IPS-NIHi11 (cell line): ENCODE results near the gene BLTP3A.
"Not testable (repeated sequence)": the region's sequence is repeated elsewhere in the genome, so short reads cannot be mapped to it uniquely, and the experiment has no call there.

Experiments
- DNase-seq: peaks from one replicate; pipeline ENCODE4 v3.0.0; 2012; ENCODE audit warnings: mixed read lengths, low spot score

BLTP3A gene, protein sequence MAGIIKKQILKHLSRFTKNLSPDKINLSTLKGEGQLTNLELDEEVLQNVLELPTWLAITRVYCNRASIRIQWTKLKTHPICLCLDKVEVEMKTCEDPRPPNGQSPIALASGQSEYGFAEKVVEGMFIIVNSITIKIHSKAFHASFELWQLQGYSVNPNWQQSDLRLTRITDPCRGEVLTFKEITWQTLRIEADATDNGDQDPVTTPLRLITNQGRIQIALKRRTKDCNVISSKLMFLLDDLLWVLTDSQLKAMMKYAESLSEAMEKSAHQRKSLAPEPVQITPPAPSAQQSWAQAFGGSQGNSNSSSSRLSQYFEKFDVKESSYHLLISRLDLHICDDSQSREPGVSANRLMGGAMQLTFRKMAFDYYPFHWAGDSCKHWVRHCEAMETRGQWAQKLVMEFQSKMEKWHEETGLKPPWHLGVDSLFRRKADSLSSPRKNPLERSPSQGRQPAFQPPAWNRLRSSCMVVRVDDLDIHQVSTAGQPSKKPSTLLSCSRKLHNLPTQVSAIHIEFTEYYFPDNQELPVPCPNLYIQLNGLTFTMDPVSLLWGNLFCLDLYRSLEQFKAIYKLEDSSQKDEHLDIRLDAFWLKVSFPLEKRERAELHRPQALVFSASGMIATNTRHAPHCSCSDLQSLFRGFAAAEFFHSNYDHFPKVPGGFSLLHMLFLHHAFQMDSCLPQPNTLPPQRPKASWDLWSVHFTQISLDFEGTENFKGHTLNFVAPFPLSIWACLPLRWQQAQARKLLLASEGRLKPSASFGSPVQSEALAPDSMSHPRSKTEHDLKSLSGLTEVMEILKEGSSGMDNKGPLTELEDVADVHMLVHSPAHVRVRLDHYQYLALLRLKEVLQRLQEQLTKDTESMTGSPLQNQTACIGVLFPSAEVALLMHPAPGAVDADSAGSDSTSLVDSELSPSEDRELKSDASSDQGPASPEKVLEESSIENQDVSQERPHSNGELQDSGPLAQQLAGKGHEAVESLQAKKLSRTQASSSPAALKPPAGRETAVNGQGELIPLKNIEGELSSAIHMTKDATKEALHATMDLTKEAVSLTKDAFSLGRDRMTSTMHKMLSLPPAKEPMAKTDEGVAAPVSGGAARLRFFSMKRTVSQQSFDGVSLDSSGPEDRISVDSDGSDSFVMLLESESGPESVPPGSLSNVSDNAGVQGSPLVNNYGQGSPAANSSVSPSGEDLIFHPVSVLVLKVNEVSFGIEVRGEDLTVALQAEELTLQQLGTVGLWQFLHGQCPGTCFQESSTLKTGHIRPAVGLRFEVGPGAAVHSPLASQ (N-terminal part only)

DNA sequence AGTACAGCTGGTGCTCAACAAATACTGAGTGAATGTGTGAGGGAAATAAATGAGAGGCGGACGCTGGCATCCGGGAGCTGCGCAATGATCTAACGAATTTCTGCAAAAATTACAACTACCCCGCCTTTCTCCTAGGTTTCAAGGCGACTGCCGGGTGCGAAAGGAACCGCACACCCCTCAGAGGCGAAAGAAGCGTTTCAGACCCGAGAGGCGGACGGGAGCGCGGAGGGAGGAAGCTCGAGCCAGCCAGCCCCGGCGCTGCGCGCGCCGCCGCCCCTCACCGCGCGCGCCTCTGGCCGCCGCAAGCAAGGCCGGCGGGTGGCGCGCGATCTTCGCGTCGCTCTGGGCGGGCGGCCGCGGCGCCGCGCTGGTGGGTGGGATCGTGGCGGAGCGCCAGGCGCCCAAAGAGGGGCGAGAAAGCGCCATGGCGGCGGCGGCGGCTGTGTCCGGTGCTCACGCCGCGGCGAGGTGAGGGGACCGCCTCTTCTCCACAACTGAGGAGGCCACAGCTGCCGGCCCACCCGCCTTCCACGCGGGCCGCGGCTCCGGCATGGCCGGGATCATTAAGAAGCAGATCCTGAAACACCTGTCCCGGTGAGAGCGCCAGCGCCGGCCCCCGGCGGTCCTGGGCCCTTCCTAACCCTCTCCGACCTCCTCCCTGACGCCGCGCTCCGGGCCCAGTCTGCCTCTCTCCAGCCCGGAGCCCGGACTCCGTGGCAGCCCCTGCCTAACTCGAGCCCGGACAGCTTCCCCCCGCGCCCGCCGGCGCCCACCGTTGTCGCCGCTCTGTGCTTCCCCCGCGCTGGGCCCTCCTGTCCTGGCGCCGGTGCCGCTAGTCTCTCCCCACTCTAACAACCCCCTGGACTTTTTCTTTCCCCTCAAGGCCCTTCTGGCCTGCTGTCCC is at the start of gene BLTP3A:
BLTP3A (plus strand) TSS at position 383 of the 904 bp plus-strand sequence; CDS start at position 551, 168 bp downstream.
- peak; percentile 96 for DNase-seq

DNA sequence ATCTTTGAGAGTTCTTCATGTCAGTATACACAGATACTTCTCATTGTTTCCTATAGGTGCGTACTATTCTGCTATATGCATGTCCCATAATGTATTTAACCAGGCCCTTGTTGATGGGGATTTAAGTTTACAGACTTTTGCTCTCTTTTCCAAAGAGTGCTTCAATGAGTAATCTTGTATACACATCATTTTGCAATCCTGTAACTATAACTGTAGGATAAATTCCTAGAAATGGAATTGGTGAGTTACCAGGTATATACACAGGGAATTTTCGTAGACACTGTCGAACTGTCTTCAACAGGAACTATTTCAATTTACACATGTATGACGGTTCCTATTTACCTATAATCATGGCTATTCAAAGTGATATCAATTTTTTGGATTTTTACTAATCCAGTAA is 49.8 kb upstream of the BLTP3A start:
- no peak for DNase-seq

DNA sequence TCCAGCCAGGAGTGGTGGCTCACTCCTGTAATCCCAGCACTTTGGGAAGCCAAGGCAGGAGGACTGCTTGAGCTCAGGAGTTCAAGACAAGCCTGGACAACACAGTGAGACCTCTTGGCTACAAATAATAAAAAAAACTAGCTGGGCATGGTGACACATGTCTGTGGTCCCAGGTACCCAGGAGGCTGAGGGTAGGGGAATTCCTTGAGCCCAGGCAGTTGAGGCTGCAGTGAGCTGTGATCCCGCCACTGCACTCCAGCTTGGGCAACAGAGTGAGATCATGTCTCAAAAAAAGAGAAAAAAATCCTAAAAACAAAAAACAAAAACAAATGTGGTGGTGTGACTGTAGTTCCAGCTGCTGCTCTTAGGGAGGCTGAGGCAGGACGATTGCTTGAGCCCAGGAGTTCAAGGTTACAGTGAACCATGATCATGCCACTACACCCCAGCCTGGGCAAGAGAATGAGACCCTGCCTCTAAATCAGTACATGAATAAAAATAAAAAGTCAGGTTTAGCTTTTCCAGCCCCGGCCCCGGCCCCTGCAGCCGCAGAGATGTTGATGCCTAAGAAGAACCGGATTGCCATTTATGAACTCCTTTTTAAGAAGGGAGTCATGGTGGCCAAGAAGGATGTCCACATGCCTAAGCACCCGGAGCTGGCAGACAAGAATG is 48.1 kb upstream of the BLTP3A start:
- no peak for DNase-seq

DNA sequence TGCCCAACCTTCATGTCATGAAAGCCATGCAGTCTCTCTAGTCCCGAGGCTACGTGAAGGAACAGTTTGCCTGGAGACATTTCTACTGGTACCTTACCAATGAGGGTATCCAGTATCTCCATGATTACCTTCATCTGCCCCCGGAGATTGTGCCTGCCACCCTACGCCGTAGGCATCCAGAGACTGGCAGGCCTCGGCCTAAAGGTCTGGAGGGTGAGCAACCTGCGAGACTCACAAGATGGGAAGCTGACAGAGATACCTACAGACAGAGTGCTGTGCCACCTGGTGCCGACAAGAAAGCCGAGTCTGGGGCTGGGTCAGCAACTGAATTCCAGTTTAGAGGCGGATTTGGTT is 47.6 kb upstream of the BLTP3A start:
- DNase-seq = not testable (repeated sequence)

DNA sequence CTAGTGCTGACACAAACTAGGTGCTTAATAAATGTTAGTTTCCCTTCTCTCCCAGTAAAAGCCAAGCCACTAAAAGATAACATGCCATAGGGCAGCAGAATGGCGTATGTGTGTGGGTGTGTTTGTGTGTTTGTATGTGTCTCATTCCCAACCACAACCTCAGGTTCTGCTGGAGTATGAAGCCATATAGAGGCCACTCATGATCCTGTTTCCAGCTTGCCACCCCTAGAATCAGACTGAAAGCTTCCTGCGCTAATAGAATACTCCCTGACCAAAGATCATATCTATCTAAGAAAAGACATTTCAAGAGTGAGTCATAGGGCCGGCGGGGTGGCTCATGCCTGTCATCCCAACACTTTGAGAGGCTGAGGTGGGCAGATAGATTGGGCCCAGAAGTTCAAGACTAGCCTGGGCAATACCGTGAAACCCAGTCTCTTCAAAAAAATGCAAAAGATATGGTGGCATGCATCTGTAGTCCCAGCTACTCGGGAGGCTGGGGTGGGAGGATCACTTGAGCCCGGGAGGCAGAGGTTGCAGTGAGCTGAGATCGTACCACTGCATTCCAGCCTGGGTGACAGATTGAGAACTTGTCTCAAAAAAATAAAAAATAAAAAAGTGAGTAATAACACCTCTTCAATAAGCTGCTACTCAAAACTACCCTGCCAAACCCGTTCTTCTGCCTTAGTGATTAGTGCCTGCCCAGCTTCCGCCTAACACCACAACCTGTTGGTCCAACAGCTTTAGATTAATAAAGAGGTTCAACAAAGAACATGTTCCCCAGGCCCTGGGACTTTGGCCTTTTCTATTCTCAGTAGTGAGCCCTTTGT is 46.4 kb upstream of the BLTP3A start:
- peak; percentile 36 for DNase-seq

DNA sequence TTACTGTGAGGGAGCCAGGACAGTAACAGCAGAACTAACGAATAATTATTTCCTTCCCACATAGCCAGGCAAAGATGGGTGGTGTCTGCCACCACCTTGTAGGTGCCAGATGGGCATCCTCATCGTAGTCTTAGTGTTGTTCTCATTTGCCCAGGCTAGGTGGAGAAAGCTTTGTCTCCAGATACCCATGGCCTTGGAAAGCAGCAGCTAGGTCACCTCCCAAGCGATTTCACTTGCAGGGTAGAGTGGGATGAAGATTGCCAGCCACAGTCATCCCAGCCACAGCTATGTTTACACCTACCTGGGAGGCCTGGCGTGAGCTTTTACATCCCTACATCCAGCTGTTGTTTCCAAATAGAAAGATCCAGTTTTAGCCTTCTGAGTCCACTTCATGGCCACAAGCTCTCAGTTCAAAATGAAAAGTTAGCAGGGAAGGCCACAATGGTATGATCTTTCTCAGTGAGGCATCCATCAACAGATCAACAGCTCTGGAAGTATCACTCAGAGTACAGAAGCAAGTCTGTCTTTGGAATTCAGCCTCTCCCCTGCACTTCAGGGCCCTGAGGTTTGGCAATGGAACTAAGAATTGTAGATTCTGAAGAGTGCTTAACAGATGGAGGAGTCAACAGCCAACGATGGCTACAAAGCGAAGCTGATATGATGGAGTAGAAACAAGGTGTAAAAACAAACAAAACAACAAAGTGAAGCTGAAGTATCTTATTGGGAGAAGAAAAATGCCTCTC is 45.6 kb upstream of the BLTP3A start:
- DNase-seq = no peak

DNA sequence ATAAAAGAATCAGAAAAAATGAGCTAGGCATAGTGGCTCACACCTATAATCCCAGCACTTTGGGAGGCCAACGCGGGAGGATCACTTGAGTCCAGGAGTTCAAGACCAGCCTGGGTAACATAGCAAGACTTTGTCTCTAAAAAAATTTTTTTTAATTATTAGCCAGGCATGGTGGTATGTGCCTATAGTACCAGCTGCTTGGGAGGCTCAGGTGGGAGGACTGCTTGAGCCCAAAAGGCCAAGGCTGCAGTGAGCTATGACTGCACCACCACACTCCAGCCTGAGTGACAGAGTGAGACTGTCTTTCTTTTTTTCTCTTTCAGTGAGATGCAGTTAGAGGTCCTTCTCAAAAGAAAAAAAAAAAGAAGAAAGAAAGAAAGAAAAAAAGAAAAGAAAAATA is 43.1 kb upstream of the BLTP3A start:
- DNase-seq = no peak

DNA sequence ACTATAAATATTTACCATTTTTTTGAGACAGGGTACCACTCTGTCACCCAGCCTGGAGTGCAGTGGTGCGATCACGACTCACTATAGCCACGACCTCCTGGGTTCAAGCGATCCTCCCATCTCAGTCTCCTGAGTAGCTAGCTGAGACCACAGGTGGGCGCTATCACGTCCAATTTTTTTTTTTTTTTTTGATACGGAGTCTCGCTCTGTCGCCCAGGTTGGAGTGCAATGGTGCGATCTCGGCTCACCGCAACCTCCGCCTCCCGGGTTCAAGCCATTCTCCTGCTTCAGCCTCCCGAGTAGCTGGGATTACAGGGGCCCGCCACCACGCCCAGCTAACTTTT is 35.4 kb upstream of the BLTP3A start:
- DNase-seq = not testable (repeated sequence)

DNA sequence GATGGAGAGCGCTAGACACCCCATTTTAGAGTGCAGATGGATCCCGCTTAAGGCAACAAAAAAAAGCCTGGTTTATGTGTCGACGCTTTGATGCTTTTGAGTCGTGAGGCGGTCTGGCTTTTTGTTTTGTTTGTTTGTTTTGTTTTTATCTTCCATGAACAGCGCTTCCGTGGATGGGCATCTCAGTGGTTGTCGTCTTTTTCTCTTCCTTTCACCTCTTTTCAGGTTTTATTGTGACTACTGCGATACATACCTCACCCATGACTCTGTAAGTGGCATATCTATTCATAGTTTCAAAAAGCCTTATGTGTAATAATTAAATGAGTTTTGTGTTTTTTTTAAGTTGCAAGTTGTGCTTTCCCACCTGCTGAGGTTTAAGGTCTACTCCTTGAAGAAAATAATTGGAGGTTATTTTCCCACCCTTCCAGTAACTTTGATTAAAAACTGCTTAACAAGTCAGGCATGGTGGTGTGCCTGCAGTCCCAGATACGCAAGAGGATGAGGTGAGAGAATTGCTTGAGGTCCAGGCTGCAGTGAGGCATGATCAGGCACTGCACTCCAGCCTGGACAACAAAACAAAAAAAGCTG is 34.1 kb upstream of the BLTP3A start:
- no peak for DNase-seq

DNA sequence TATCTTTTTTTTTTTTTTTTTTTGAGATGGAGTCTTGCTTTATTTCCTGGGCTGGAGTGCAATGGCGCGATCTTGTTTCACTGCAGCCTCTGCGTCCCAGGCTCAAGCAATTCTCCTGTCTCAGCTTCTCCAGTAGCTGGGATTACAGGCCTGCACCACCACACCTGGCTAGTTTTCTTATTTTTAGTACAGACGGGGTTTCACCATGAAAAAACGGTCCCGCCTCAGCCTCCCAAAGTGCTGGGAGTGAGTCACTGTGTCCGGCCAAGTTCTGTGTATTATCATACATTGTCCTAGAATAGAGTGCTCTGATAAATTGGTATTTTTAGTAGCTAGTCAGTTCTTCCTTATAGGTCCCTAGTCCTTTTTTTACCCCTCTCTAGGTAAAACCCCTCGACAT is 31.8 kb upstream of the BLTP3A start:
- no peak for DNase-seq

DNA sequence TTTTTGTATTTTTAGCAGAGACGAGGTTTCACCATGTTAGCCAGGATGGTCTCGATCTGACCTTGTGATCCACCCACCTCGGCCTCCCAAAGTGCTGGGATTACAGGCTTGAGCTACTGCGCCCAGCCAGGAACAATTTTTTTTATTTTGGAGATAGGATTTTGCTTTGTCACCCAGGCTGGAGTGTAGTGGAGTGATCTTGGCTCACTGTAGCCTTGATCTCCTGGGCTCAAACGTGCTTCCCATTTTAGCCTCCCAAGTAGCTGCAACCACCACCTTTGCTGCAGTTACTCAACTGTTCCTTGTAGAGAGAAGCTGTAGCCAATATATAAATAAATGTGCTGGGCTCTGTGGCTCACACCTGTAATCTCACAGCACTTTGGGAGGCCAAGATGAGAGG is 30.2 kb upstream of the BLTP3A start:
- not testable (repeated sequence) for DNase-seq

DNA sequence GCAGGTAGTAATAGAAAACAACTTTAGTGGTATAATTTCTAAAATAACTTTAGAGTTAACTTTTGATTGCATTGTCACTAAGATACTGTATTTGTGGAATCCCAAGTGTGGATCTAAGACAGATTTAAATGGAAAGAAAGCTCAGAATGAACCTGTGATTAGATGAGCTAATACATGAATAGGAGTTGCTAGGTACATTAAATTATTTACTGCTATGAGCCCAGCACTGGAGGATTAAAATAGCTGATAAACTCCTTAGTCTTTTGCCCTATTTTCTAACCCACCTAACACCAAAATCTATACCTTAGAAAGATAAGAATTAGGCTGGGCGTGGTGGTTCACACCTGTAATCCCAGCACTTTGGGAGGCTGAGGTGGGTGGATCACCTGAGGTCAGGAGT is 23.7 kb upstream of the BLTP3A start:
- no peak for DNase-seq

DNA sequence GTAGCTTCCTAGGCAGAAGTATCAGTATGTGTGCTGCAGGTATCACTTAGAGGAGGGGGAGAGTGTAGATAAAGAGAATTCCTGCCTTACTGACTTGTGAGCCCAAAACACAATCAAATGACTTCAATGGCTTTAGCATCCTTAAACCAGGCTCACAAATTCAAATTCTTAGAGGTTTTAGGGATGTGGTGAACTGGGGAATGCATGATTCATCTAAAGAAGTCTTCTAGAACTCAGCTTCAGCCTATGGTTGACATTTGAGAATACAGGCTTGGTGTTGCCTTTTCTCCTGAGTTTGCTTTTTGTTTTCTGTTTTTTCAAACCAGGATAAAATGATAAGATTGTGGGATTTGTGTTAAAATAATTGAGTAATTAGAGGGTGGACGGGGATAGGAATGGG is 20.2 kb upstream of the BLTP3A start:
- no peak for DNase-seq

DNA sequence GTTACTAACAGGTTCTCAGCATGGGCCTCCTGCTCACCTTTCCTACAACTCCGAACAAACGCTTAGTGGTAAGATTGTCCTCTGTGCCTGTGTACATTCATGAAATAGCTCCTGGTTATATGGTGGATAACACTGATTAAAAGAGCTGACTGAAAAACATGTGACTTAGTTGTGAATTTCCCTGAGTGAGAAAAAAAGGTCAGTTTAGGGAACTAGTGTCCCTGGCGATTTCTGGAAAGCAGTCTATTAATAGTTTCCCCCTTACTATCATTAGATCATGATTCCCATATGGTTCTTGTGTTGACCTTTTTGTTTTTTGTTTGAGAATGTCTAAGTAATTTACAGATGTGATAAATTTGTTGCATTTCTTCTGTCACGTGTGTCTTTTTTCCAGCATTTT is 18.9 kb upstream of the BLTP3A start:
- no peak for DNase-seq

DNA sequence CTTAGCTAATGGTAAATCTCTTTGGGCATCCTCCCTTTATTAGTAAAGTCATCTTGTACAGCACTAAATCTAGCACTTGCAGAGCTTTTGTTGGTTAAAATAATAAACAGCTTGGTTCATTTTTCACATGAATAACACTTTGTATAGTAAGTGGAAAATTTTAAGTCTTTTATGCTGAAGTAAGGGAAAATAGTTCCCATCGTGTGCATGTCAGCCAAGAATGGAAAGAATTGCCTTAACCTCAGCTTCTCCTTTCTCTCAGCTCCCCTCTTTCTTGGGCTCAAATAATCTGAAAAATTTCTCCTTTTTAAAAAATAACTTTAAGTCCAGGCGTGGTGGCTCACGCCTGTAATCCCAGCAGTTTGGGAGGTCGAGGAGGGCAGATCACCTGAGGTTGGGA is 18.0 kb upstream of the BLTP3A start:
- DNase-seq = no peak

DNA sequence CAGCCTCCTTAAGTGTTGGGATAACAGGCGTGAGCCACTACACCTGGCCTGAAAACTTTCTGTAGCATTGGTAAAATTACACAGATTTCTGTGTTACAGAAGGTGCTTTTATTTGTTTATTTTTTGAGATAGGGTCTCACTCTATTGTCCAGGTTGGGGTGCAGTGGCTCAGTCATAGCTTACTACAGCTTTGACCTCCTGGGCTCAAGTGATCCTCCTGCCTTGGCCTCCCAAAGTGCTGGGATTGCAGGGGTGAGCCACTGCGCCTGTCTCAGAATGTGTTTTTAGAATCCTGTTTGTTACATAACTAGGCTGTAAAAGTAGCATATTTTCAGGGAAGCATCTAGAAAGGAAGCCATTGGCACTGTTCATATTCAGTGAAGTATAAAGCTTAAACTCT is 16.9 kb upstream of the BLTP3A start:
- DNase-seq = no peak

DNA sequence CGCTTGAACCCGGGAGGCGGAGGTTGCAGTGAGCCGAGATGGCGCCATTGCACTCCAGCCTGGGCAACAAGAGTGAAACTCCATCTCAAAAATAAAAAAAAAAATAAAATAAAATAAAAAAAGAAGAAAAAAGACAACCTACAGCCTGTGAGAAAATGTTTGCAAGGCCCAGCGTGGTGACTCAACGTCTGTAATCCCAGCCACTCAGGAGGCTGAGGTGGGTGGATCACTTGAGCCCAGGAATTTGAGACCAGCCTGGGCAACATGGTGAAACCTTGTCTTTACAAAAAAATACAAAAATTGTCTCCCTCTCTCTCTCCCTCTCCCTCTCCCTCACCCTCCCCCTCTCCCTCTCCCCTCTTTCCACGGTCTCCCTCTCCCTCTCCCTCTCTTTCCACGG is 6.5 kb upstream of the BLTP3A start:
- not testable (repeated sequence) for DNase-seq

DNA sequence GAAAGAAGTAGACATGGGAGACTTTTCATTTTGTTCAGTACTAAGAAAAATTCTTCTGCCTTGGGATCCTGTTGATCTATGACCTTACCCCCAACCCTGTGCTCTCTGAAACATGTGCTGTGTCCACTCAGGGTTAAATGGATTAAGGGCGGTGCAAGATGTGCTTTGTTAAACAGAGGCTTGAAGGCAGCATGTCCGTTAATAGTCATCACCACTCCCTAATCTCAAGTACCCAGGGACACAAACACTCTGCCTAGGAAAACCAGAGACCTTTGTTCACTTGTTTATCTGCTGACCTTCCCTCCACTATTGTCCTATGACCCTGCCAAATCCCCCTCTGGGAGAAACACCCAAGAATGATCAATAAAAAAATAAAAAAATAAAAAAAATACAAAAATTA is 4.7 kb upstream of the BLTP3A start:
- not testable (repeated sequence) for DNase-seq

DNA sequence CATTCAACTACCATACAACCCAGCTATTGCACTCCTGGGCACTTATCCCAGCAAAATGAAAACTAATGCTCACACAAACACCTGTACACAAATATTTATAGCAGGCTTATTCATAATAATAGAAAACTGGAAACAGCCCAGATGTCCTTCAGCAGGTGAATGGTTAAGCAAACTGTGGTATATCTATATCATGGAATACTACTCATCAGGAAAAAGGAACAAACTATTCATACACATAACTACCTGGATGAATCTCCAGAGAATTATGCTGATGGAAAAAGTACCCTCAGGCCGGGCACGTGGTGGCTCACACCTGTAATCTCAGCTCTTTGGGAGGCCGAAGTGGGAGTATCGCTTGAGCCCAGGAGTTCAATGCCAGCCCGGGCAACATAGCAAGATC is 3.8 kb upstream of the BLTP3A start:
- DNase-seq = no peak
